GM21717 (cell line): ENCODE data around the gene SYT8.

Experiments
- ATAC-seq: cut with Tn5 transposase; IDR thresholded peaks from one replicate; pipeline ENCODE4 v1.9.1; 2021; ENCODE audit warnings: mild to moderate bottlenecking, moderate library complexity; ENCODE audit not compliant: unreplicated experiment

SYT8 gene

DNA sequence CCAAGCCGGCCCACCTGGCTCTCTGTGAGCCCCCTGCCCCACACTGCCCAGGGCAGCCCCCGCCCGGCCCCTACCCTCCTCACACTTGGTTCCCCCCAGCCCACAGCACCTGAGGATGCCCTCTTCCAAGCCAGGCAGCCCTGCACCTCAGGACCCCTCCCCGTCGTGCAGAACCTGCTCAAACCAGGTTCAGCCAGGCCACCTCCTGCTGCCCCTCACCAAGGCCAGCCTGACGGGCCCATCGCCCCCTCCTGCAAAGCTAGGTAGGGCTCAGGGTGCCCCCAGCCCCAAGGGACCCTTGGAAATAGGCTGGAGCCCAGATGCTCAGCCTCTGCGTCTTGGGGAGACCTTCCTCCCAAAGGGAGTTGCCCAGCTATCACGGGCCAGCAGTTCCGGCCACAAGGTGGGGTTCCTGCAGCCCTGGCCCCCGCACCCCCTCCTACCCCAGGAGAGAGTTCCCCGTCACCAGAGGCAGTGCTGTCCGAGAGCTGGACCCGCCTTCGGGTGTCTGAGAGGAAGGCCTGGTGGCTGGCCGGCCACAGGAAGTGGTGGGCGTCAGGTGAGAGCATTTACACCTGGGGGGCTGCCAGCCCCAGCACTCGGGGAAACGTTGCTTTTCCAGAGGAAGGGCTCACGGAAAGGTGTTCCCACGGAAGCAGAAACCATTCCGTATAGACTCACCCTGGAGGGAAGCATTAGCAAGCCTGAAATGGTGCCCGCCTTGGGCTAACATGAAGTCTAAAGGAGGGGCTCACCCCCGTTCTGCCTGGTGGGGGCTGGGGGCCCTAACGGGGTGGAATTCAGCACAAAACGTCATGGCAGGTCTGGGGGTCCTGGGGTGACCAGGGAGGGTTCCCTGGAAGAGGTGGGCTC is 3.2 kb upstream of the SYT8 start:
- ATAC-seq, result no peak

DNA sequence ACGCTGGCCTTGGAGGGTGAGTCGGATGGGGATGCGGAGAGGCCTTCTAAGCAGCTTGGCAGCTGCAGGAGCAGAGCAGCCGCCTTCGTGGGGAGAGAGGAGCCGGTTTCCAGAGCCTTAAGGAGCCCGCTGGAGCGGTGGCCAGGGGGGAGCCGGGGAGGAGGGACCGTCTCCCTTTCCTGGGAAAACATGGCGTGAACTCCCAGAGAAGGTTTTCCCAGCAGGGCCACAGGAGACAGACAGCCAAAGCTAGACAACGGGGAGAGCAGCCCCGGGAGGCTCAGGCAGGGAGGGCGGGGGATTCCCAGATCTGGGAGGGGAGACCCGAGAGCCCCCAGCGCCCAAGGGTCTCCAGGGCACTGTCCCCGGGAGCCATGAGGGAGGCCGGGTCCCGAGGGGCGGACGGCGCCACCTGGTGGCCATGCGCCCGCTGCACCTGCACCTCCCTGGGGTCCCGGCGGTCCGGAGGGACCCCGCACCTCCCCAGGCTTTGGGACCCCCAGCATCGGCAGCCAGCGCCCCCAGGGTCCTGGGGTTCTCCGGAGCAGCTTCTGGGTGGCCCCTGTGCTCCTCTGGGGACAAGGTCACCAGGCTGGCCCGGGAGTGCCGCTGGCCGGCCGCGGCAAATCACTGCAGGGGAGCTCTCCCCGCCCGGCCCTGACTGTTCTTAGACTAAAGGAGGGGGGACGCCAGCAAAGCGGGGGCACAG is 2.4 kb upstream of the SYT8 start:
- ATAC-seq, result no peak

DNA sequence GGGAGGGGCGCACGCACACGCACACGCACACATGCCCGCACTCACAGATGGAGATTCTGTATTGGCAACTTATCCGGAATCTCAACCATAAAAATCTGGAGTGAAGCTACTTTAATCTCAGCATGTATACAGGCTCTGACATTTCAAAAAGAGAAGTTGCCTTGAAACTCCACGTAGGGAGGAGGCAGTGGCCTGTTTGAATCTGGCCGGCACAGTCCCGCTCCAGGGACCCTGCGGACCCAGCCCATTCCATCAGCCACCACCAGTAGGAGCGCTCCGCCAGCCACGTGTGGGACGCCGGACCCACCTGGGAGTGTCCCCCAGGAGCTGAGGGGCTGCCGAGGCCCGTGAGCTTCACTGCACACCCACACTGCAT is 1.9 kb upstream of the SYT8 start:
- no peak for ATAC-seq

DNA sequence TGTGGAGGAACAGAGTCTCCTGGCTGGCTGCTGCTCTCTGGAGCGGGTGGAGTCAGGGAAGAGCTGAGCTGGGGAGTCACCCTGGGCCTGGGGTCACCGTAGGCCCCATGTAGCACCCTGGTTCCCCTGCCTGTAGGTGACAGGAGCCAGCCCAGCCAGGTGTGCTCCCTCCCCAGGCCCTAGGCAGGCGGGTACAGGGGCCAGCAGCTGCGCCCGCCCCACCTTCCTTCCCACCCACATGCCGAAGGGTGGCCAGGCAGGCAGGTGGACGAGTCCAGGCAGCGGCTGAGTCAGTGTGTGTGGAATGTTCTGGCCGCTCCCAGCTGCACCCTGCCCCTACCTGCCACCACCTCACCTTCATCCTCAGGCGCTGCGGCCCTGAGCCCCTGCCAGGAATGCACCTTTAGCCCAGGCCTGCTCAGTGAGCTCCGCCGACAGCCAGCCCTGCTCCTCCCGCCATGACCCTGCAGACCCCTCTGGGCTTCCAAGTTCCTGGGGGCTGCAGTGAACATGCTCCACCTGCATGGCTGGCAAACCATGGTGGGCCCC is 654 bp upstream of the SYT8 start:
- ATAC-seq, result no peak

DNA sequence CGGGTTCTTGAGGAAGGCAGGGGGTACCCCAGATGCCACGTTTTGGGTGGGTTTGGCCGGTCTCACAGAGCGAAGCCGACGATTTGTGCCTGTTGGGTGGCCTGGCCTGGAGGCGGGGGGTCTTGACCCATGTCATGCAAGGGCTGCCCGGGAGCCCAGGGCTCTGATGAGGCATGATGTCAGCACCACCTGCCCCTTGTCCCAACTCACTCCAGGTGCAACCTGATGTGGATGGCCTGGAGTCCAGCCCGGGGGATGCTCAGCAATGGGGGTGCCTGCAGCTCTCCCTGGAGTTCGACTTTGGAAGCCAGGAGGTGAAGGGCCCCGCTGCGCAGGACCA is 851 bp downstream of the SYT8 start:
- no peak for ATAC-seq

DNA sequence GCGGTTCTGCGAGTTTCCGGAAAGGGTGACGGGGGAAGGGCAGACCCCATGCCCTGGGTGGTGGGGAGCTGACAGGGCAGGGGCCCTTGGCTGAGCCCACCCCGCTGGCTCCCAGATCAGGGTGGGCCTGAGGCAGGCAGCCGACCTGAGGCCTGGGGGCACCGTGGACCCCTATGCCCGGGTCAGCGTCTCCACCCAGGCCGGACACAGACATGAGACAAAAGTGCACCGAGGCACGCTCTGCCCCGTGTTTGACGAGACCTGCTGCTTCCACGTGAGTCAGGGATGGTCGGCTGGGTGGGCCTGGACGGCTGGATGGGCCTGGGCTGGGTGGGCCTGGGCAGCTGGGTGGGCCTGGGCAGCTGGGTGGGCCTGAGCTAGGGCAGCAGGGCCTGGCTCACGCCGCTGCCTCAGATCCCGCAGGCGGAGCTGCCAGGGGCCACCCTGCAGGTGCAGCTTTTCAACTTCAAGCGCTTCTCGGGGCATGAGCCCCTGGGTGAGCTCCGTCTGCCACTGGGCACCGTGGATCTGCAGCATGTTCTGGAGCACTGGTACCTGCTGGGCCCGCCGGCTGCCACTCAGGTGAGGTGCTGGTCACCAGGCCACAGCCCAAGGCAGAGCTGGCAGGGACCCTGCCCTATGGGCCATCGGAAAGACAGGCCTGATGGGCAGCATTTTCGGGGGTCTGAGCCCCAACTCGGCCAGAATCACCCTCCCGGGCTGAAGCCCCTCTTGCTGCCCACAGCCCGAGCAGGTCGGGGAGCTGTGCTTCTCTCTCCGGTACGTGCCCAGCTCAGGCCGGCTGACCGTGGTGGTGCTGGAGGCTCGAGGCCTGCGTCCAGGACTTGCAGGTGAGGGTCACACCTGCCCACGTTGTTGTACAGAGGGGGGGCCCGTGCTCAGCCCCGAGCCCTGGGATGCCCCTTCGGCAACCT is 1.5 kb downstream of the SYT8 start:
- ATAC-seq, result no peak

DNA sequence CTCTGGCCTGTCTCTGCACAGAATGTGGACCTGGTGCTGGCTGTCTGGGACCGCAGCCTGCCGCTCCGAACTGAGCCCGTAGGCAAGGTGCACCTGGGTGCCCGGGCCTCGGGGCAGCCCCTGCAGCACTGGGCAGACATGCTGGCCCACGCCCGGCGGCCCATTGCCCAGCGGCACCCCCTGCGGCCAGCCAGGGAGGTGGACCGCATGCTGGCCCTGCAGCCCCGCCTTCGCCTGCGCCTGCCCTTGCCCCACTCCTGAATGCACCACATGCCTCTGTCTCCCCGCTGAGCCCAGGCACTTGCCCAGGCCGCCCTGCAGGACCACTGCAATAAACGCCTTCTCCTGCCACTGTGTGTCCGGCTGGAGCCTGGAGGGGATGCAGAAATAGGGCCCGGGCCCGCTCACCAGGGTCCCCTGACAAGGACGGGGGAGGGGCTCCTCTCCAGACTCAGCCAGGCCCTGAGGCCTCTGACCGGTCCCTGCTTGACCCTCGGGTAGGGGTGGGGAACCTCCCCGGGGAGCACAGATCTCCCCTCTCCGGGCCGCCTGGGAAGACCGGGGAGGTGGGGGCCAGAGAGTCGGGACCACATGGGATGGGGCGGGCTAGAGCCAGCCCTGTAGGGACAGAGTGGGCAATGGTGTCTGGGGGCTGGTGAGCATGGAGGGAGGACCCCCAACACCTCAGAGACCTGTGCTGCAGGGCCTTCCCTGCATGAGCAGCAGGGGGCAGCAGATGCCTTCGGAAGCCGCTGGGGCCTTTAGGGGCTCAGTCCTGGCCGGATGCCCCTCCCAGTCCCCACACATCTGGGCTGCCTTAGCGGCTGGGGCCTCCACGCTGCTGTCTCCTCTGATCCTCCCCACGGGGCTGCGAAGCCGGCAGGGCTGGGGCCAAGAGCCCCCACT is 2.6 kb downstream of the SYT8 start:
- ATAC-seq, result no peak

DNA sequence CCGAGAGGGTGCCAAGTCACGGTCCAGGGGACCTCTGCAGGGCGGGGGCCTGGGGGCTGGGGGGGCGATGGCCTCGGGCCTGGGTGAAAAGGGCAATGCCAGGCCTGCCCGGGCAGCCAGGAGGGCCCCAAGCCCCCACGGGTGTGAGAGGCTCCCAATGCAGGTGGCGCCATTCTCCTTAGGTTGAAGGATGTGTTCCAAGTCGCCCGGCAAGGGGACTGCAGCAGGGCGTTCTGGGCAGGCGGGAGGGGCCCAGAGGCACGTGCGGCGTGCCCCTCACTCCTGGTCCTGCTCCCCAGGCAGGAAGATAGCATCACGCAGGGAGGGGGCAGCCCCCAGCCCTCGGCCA is 3.3 kb downstream of the SYT8 start:
- ATAC-seq, result no peak

DNA sequence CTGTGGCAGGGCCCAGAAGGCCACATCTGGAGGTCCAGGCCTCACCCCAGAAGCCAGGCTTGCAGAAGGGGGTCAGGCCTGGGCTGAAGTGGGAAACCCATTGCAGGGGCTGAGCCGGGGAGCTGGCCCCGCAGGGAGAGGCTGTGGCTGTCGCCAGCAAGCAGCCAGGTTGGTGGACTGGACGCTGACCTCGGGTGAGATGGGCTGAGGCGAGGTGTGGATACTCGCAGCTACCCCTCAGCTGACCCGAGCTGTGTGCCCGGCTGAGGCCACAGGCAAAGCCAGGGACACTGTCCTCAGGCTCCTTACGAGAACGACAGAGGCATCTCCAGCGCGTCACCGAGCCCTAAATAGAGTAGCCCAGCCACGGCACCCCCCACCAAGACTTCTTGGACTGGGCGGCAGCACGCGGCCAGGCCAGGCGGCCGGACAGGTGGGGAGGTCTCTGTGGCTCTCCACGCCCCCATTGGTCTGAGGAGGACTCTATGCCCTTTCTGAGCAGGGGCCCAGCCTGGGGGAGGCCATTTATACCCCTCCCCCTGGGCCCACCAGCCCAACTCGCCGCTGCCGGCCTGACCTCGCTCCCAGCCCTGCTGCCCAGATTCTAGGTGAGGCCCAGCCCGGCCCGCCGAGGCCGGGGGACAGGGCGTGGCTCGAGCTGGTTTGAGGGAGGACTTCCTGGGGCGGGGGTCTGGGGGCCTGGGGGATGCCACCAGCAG is 3.8 kb downstream of the SYT8 start, which contains the start of gene TNNI2:
TNNI2 (plus strand) TSS at position 556 of the 719 bp plus-strand sequence. CDS start 716 bp downstream, outside the sequence.
- ATAC-seq, result no peak

DNA sequence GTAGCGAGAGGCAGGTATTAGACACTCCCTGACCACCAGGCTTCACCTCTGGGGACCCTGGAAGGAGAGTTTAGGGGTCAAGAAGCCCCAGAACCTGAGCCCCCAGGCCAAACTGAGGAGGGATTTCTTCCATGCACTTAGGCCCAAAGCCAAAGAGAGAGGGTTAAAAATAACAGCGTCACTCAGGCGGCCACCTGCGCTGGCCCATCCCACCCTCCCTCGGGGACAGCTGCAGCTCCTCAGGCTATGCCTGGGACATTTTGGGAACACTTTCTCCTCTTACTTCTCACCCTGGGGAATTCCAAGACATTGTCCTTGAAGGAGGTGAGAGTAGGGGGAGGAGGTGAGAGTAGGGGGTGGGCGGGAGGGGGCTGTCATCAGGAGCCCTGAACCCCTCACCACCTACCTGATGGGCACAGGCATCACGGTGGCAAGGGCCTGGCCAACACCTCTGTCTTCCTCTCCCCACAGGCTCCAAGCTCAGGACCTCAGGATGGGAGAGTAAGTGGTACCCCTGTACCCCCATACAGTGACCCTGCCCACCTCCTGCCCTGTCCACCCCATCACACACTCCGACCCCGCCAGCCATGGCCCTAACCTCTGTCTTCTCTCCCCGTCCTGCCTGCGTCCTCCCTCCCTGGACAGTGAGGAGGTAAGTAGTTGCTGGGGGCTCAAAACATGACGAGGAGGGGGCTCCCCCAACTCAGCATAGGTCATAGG is 4.6 kb downstream of the SYT8 start:
- no peak for ATAC-seq

DNA sequence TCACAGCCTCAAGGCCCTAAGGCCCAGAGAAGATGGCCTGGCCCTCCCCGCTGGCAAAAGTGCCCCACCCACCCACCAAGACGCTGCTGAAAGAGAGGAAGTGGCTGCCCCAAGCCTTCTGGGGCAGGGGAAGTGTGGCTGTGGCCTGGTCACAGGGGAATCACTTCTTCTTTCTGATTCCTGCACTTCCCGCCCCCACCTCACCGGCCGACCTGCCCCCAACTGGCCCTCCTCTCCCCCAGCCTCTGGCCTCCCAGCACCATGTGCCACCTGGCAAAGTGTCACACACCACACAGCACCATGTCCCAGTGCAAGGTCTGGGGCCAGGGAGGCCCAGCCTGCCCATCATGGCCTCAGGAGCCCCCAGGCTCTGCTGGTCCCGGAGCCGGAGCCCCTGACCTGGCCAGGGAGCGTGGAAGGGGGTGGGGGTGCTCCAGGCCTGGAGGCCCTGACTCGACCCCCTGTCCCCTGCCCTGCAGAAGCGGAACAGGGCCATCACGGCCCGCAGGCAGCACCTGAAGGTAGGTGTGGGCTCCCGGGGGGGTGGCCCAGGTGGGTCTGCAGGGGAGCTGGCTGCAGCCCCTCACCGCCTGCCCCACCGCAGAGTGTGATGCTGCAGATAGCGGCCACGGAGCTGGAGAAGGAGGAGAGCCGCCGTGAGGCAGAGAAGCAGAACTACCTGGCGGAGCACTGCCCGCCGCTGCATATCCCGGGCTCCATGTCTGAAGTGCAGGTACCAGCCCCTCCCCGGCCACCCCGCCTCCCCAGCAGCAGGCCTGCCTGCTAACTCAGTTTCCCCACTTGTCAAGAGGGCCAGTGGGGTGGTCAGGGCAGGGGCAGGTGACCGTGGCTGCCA is 5.4 kb downstream of the SYT8 start:
- no peak for ATAC-seq

DNA sequence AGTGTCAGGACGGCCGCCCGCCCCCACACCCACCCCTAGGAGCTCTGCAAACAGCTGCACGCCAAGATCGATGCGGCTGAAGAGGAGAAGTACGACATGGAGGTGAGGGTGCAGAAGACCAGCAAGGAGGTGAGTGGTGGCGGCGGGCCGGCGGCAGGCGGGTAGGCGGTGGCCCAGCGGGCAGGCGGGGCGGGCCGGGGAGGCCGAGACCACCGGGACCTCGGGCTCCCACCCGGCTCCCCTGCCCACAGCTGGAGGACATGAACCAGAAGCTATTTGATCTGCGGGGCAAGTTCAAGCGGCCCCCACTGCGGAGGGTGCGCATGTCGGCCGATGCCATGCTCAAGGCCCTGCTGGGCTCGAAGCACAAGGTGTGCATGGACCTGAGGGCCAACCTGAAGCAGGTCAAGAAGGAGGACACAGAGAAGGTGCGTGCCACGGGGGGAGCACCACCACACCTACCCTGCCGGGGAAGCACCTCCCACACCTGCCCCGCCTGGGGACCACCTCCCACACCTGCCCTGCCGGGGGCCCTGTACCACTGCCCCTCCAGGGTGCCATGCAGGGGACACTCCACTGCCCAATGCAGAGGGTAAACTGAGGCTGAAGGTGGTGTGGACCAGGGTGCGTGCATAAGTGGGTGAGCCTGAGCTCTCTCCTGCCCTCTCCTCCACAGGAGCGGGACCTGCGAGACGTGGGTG is 6.1 kb downstream of the SYT8 start:
- no peak for ATAC-seq

DNA sequence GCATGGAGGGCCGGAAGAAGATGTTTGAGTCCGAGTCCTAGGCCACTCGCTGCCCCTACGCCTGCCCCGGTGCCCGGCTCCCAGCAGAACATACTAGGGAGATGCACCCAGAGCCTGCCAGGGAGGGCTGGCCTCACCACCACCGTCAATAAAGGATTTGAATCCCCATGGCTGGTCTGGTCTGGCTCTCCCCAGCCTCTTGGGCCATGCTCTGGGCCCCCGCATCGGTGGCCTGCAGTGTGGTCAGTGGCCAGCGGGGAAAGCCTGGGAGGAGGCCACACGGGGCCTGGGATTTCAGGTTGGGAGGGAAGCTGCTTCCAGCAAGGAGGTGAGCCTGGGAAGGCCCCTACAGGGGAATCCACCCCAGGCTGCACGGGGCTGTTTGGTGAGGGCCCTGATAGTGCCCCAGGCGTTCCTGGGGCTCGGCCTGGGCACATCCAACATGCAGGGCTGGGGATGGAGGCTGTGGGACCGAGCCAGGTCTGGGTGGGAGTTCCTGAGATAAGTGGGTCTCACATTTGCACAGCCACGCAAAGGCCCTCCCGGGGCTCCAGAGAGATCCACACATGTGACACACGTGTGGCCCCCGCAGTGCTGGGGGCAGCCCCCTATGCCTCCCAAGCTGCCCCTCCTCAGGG is 6.8 kb downstream of the SYT8 start:
- no peak for ATAC-seq

DNA sequence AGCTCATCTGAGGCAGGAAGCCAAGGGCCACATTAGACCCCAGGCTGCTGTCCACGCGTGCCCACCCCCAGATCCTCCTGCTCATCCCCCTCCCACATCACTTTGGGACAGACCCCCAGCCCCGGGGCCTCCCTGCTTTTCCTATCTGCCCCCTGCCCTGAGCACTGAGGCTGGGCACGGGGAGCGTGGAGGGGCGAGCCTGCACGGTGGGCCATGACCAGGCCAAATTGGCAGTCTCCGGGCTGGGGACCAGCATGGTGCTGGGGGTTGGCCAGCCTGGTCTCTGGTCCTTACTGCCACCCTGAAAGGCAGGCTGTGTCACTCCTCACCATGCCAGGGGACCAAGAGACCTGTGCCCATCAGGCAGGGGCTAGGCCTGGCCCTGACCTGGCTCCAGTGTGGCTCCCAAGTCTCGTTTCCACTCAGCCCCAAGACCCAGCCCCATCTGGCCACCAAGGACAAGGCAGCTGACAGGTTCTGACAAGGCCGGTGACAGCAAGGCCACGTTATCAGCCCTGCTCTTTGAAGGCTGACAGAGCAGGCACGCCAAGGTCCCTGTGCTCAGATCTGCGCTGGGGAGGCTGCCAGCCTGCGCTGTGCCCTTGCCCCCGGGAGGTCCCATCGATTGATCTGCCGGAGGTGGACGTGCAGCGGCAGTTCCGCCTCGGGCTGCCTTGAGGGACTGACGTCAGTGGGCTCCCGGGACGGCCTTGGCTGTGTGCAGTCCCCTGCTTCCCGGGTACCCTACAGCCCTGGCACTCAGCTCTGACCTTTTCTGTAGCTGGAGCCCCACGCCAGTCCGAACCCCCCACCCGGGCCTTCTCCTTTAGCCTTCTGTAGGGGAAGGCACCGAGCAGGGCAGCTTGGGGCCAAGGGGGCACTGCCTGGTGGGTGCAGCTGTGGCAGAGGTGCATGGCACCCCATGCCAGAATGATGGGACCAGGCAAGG is 7.6 kb downstream of the SYT8 start:
- ATAC-seq, result no peak

DNA sequence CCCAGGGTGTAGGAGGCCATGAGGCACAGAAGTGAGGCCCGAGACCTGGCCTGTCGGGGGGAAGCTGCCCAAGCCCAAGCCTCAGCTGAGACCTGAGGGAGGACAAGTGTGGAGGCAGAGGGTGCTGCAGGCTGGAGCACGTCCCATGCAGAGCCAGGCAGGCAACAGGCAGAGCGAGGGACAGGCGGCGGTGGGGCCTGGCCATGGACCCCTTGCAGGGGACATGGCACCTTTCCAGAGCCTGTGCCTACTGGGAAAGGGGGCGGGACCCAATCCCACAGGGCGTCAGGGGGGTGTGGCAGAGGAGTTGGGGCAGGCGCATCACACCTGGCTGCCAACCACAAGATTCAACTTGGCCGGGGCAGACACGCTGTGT is 8.3 kb downstream of the SYT8 start:
- ATAC-seq, result no peak

DNA sequence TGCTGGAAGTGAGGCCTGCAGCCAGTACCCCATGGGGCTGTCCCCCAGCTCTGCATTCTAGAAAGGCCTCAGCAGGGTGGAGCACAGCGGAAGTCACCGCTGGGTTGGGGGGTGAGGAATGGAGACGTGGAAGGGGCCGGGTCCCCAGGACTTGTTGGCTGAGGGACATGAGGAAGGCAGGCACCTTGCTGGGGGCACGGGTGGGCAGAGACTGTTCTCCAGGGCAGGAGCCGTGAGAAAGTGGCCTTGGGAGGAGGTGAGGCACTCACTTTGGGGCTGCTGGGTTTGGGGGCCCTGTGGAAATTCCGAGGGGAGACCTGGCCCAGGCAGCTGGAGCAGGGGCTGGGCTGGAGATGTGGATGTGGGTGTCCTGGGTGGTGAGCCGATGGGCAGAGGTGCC is 9.0 kb downstream of the SYT8 start:
- no peak for ATAC-seq
